ENCODE data around the gene ZFPM1.

Gene ZFPM1

GRCh38 chr16:88499292-88499691 is 46.2 kb downstream of the ZFPM1 start:
- no peak for TF ChIP-seq POLR2A (IDR thresholded peaks at IDR 0.05; ENCODE audit: low read depth, low read length)
- FAIRE-seq (no peak), DNase-seq (ENCODE audit: insufficient read length, low spot score) (no peak)

- DNase-seq (ENCODE audit: insufficient read length, low spot score) (no peak), FAIRE-seq (no peak)
- TF ChIP-seq POLR2A (IDR thresholded peaks at IDR 0.05; ENCODE audit: low read depth, low read length), result no peak
Observed at GRCh38 chr16:88499836-88500251, 46.8 kb downstream of the ZFPM1 start.

- TF ChIP-seq POLR2A (IDR thresholded peaks at IDR 0.05; ENCODE audit: low read depth, low read length), result no peak
- FAIRE-seq (no peak), DNase-seq (ENCODE audit: insufficient read length, low spot score) (no peak)
Observed at GRCh38 chr16:88500255-88500661, 47.2 kb downstream of the ZFPM1 start.

- FAIRE-seq (no peak), DNase-seq (ENCODE audit: insufficient read length, low spot score) (no peak)
- TF ChIP-seq POLR2A (IDR thresholded peaks at IDR 0.05; ENCODE audit: low read depth, low read length), result no peak
Observed at GRCh38 chr16:88502371-88502770, 49.3 kb downstream of the ZFPM1 start.

GRCh38 chr16:88502776-88503280 is 49.7 kb downstream of the ZFPM1 start:
- TF ChIP-seq POLR2A (IDR thresholded peaks at IDR 0.05; ENCODE audit: low read depth, low read length), result no peak
- FAIRE-seq (no peak), DNase-seq (ENCODE audit: insufficient read length, low spot score) (no peak)

- no peak for DNase-seq (ENCODE audit: insufficient read length, low spot score)
- no peak for FAIRE-seq
- no peak for TF ChIP-seq POLR2A (IDR thresholded peaks at IDR 0.05; ENCODE audit: low read depth, low read length)
Observed at GRCh38 chr16:88503374-88503770, 50.3 kb downstream of the ZFPM1 start.

- FAIRE-seq (no peak), DNase-seq (ENCODE audit: insufficient read length, low spot score) (no peak)
- no peak for TF ChIP-seq POLR2A (IDR thresholded peaks at IDR 0.05; ENCODE audit: low read depth, low read length)
Observed at GRCh38 chr16:88503771-88504488, 50.9 kb downstream of the ZFPM1 start.

GRCh38 chr16:88504489-88505404 is 51.7 kb downstream of the ZFPM1 start:
- FAIRE-seq (no peak), DNase-seq (ENCODE audit: insufficient read length, low spot score) (no peak)
- TF ChIP-seq POLR2A (IDR thresholded peaks at IDR 0.05; ENCODE audit: low read depth, low read length), result no peak

- DNase-seq (ENCODE audit: insufficient read length, low spot score) (no peak), FAIRE-seq (no peak)
- no peak for TF ChIP-seq POLR2A (IDR thresholded peaks at IDR 0.05; ENCODE audit: low read depth, low read length)
Observed at GRCh38 chr16:88505405-88506082, 52.5 kb downstream of the ZFPM1 start.

GRCh38 chr16:88506723-88507122 is 53.6 kb downstream of the ZFPM1 start:
- TF ChIP-seq POLR2A (IDR thresholded peaks at IDR 0.05; ENCODE audit: low read depth, low read length), result no peak
- DNase-seq (ENCODE audit: insufficient read length, low spot score), result no peak
- FAIRE-seq, result no peak

GRCh38 chr16:88507231-88507743 is 54.2 kb downstream of the ZFPM1 start:
- DNase-seq (ENCODE audit: insufficient read length, low spot score) (peak; percentile 91), FAIRE-seq (no peak)
- TF ChIP-seq POLR2A (IDR thresholded peaks at IDR 0.05; ENCODE audit: low read depth, low read length), result no peak

- TF ChIP-seq POLR2A (IDR thresholded peaks at IDR 0.05; ENCODE audit: low read depth, low read length), result no peak
- FAIRE-seq (no peak), DNase-seq (ENCODE audit: insufficient read length, low spot score) (no peak)
Observed at GRCh38 chr16:88508376-88508867, 55.3 kb downstream of the ZFPM1 start.

GRCh38 chr16:88508868-88509748 is 56.0 kb downstream of the ZFPM1 start:
- TF ChIP-seq POLR2A (IDR thresholded peaks at IDR 0.05; ENCODE audit: low read depth, low read length), result no peak

More at GRCh38 chr16:88508868-88509748, 56.0 kb downstream of the ZFPM1 start:
- DNase-seq (ENCODE audit: insufficient read length, low spot score) (no peak), FAIRE-seq (no peak)
